Osteoblast (primary cell): ENCODE data around the gene OASL. TPM values are rescaled to one million over a fixed set of nuclear protein-coding genes. Genes with fewer than 3 reads are reported as not detected.

Experiments used
- DNase-seq: peaks from one replicate; pipeline ENCODE4 v3.0.0; 2011; ENCODE audit warnings: low spot score, mixed read lengths; ENCODE audit not compliant: insufficient read length; ENCODE audit errors: missing footprints
- H2AFZ ChIP-seq: 2 replicates; pipeline ENCODE4 v1.6.0; 2011; ENCODE audit warnings: mild to moderate bottlenecking, low read length
- H3K27ac ChIP-seq: 2 replicates; pipeline ENCODE4 v1.5.1; 2011; ENCODE audit warnings: mild to moderate bottlenecking, low read depth, low read length, moderate library complexity
- H3K27me3 ChIP-seq: 2 replicates; pipeline ENCODE4 v1.6.0; 2012; ENCODE audit warnings: mild to moderate bottlenecking, control low read depth, inconsistent platforms, low read length, moderate library complexity; ENCODE audit not compliant: insufficient read depth
- H3K36me3 ChIP-seq: 2 replicates; pipeline ENCODE4 v1.5.1; 2011; ENCODE audit warnings: mild to moderate bottlenecking, low read length, control low read depth, moderate library complexity; ENCODE audit not compliant: insufficient read depth
- H3K4me1 ChIP-seq: 2 replicates; pipeline ENCODE4 v1.5.1; 2011; ENCODE audit warnings: mild to moderate bottlenecking, low read length, control low read depth, moderate library complexity; ENCODE audit not compliant: insufficient read depth
- H3K4me2 ChIP-seq: 2 replicates; pipeline ENCODE4 v1.6.0; 2011; ENCODE audit warnings: mild to moderate bottlenecking, low read length; ENCODE audit not compliant: insufficient read depth
- H3K4me3 ChIP-seq: fragments of 200-600 bp; sonication (generic); 3 replicates; pipeline ENCODE4 v1.5.1; 2012; ENCODE audit warnings: mild to moderate bottlenecking, low read length, inconsistent platforms; ENCODE audit not compliant: insufficient read depth
- H3K79me2 ChIP-seq: 2 replicates; pipeline ENCODE4 v1.6.0; 2012; ENCODE audit warnings: mild to moderate bottlenecking, low read length, control low read depth, inconsistent platforms; ENCODE audit not compliant: insufficient read depth
- H3K9me3 ChIP-seq: 2 replicates; pipeline ENCODE4 v1.5.1; 2011; ENCODE audit warnings: low read depth, low read length, control low read depth
- H4K20me1 ChIP-seq: 2 replicates; pipeline ENCODE4 v1.6.0; 2012; ENCODE audit warnings: mild to moderate bottlenecking, low read length, control low read depth; ENCODE audit not compliant: insufficient read depth
- total RNA-seq: library from RNA; depleted of rRNA; stranded (reverse); fragments of >200 nt; gene quantifications from 2 replicates; pipeline ENCODE4 v1.2.3, GENCODE V29; 2012
- TF ChIP-seq, protein P1 (sequence below): IDR thresholded peaks from 2 replicates; pipeline ENCODE4 v1.5.1; 2011; ENCODE audit warnings: mild to moderate bottlenecking, low read depth, low read length, moderate library complexity; ENCODE audit errors: extremely low read depth

OASL gene
- total RNA-seq, 1 donor: 0.72 TPM

DNA sequence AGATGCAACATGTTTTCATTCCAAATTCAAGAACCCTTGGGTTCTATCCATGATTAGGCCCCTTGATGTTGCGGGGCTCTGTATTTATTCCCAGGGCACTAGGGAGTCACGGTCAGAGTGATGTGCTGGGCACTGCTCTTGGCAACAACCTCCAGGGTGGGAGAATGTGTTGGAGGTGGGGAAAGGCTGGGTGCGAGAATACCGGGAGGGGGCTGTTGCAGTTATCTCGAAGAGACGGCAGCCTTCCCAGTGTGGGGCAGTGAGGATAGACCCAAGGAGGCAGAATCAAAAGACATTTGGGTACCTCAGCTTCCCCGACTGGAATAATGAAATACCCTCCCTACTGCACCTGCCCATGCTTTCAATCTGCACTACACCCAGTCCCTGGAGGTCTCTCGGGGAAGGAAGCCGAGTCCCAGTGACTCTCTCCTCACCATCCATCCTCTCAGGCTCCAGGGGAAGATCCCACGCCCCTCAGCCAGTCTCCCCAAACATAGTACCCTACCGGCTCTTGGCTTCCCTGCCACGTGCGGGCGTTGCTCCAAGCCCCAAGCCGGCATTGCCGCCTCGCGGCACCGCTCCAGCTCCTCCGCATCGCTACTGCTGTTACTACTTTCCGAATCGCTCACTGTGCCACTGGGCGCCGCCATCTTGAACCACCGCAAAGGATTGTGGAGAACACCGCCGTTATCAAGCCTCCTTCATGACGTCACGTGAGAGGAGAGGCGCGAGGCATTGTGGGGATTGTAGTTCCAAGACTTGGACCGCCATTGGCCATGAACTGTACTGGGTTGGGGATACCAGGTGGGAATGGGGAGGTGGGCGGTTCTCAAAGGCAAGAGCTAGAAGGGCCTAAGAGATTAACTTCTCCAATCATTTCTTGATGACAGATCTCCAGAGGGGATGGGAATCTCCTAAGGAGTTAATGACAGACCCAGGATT, 22.9 kb downstream of the OASL start, which contains the start of gene C12orf43:
TSS of gene C12orf43 (minus strand) at position 663 of the 942 bp plus-strand sequence. CDS start at position 650, 13 bp downstream.
- Histone ChIP-seq H3K79me2 (peaks cover 16% of the 10 kb centered on the region), H3K4me1 (peaks cover 9% of the 10 kb centered on the region), H4K20me1 (no peaks in the 10 kb centered on the region), H3K4me2 (peak within 1 kb of the TSS; percentile 91), H3K36me3 (no peaks in the 10 kb centered on the region), H3K27ac (peak within 1 kb of the TSS; percentile 79), H3K27me3 (peaks cover 2% of the 10 kb centered on the region), H3K4me3 (peak within 1 kb of the TSS; percentile 86), H3K9me3 (no peaks in the 10 kb centered on the region), H2AFZ (peak within 1 kb of the TSS; percentile 96)
- peak; percentile 97 for DNase-seq
- TF ChIP-seq, protein P1, sequence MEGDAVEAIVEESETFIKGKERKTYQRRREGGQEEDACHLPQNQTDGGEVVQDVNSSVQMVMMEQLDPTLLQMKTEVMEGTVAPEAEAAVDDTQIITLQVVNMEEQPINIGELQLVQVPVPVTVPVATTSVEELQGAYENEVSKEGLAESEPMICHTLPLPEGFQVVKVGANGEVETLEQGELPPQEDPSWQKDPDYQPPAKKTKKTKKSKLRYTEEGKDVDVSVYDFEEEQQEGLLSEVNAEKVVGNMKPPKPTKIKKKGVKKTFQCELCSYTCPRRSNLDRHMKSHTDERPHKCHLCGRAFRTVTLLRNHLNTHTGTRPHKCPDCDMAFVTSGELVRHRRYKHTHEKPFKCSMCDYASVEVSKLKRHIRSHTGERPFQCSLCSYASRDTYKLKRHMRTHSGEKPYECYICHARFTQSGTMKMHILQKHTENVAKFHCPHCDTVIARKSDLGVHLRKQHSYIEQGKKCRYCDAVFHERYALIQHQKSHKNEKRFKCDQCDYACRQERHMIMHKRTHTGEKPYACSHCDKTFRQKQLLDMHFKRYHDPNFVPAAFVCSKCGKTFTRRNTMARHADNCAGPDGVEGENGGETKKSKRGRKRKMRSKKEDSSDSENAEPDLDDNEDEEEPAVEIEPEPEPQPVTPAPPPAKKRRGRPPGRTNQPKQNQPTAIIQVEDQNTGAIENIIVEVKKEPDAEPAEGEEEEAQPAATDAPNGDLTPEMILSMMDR: no peak

GRCh38 chr12:121013715-121014114, 25.3 kb downstream of the OASL start:
- H3K36me3 ChIP-seq: peaks cover 22% of the 10 kb centered on the region

DNA sequence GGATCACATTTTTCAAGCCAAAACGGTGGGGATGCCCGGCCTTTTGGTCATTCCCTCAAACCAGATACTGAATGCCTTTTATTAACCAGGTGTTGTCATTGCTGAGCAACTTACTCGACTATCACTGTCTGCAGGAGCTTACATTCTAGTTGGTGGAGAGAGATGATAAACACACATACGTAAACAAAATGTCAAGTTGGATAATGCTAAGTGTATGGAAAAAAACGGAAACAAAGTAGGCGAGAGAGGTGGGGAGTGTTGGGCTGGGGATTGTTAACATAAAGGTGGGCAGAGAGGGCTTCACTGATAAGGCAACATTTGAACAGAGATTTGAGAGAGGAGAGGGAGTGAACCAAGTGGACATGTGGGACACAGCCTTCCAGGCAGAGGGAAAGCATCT, 27.2 kb downstream of the OASL start:
- TF ChIP-seq, protein P1: no peak

More at GRCh38 chr12:121013715-121014114, 25.3 kb downstream of the OASL start:
- H3K9me3 ChIP-seq: no peaks in the 10 kb centered on the region
- DNase-seq: peak; percentile 30
- H3K27ac ChIP-seq: no peak overlapping the region
- TF ChIP-seq, protein P1: no peak
- peaks cover 9% of the 10 kb centered on the region for H3K4me1 ChIP-seq
- no peaks in the 10 kb centered on the region for H3K27me3 ChIP-seq
- H3K4me2 ChIP-seq: no peak overlapping the region
- no peak overlapping the region for H3K4me3 ChIP-seq
- no peaks in the 10 kb centered on the region for H4K20me1 ChIP-seq
- peaks cover 16% of the 10 kb centered on the region for H3K79me2 ChIP-seq
- H2AFZ ChIP-seq: no peak overlapping the region

DNA sequence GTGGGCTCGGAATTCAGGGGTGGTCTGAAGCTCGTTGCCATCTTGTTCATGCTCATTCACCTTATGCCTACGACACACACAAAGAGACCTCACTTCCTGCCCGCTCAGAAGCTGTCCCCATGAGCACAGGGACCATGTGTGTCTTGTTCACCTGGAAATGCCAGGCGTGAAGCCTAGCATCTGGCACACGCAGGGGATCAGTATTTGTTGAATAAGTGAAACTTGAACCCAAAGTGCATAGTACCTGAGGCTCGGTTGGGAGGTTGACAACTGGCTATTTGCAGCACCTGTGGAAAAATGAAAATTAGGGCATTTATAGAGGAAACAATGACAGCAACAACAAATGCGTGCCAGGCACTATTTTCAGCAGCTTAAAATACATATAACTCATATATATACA, 28.2 kb downstream of the OASL start:
- Histone ChIP-seq H3K79me2 (peaks cover 13% of the 10 kb centered on the region), H3K27me3 (no peaks in the 10 kb centered on the region), H4K20me1 (no peaks in the 10 kb centered on the region), H2AFZ (no peak overlapping the region), H3K27ac (no peak overlapping the region), H3K4me1 (peaks cover 9% of the 10 kb centered on the region), H3K4me2 (no peak overlapping the region), H3K4me3 (no peak overlapping the region), H3K36me3 (peaks cover 32% of the 10 kb centered on the region), H3K9me3 (no peaks in the 10 kb centered on the region)
- TF ChIP-seq, protein P1: no peak
- DNase-seq: no peak

More for the DNA sequence above, 27.2 kb downstream of the OASL start:
- H3K36me3 ChIP-seq: peaks cover 27% of the 10 kb centered on the region
- H4K20me1 ChIP-seq: no peaks in the 10 kb centered on the region
- DNase-seq: no peak
- peaks cover 9% of the 10 kb centered on the region for H3K4me1 ChIP-seq
- no peak overlapping the region for H3K4me2 ChIP-seq
- H3K27me3 ChIP-seq: no peaks in the 10 kb centered on the region
- H3K9me3 ChIP-seq: no peaks in the 10 kb centered on the region
- no peak overlapping the region for H3K4me3 ChIP-seq
- peaks cover 16% of the 10 kb centered on the region for H3K79me2 ChIP-seq
- no peak overlapping the region for H3K27ac ChIP-seq
- H2AFZ ChIP-seq: no peak overlapping the region
